ENCODE measurements around the gene TLE3. TPM values are rescaled to one million over a fixed set of nuclear protein-coding genes. Genes with fewer than 3 reads are reported as not detected.

The TLE3 gene
- total and polyA plus RNA-seq, 2 of the 4 experiments (the other 2 are of a cell fraction): 6.5 to 16.3 TPM

- no peak overlapping the region for H2BK20ac ChIP-seq (ENCODE audit: low read depth, low read length)
- intact Hi-C loops (cut with micrococcal nuclease) (loop anchor here (1.0 kb wide), 1 partner anchor 10 kb away; no protein-coding TSS in a partner anchor), dilution Hi-C loops (cut with HindIII; ENCODE audit: low sequenced_read_pairs, unreplicated experiment) (no loop called here), in situ Hi-C loops (cut with MboI; ENCODE audit: low sequenced_read_pairs) (no loop called here)
- no peak overlapping the region for H3K4ac ChIP-seq (ENCODE audit: low read depth, low read length)
- no peaks in the 10 kb centered on the region for H3K9me1 ChIP-seq (ENCODE audit: insufficient read depth, low read length)
- H3K4me3 ChIP-seq (ENCODE audit: insufficient read depth, low read depth, low read length): no peak overlapping the region
- no peak overlapping the region for H2BK15ac ChIP-seq (ENCODE audit: low read depth, low read length)
- H3K9me3 ChIP-seq (ENCODE audit: control insufficient read depth, insufficient read depth, low read length): no peaks in the 10 kb centered on the region
- H2AFZ ChIP-seq (replicated peaks; ENCODE audit: low read length, poor library complexity): peak overlapping the region; percentile 47
- peak overlapping the region; percentile 68 for H2AK9ac ChIP-seq (replicated peaks; ENCODE audit: low read depth, low read length, poor library complexity)
- peaks cover 37% of the 10 kb centered on the region for H3K27me3 ChIP-seq (ENCODE audit: control insufficient read depth, insufficient read depth, low read length)
- no peak overlapping the region for H4K5ac ChIP-seq (ENCODE audit: low read depth, low read length)
- WGBS, 2 experiments (ENCODE audit: extremely low coverage in 2 of 2, insufficient read length in 1 of 2): 10% methylated on average over 4 of the region's 8 CpGs; no CpG with 5 or more reads in 1 of the 2 experiments
- H2AK5ac ChIP-seq (ENCODE audit: low read depth, low read length): peak overlapping the region; percentile 60; the same call in 1 of the 2 replicates
- H3K14ac ChIP-seq (replicated peaks; ENCODE audit: low read depth, low read length): no peak overlapping the region
- no peak overlapping the region for H2BK5ac ChIP-seq (ENCODE audit: low read depth, low read length, poor library complexity, severe bottlenecking)
- no peak overlapping the region for H4K91ac ChIP-seq (ENCODE audit: insufficient read depth, low read depth, low read length)
- H2BK120ac ChIP-seq (ENCODE audit: low read depth, low read length): no peak overlapping the region
- H4K8ac ChIP-seq (ENCODE audit: low read depth in 2 of 2, low read length in 2 of 2): no peak overlapping the region
- H3K36me3 ChIP-seq (ENCODE audit: control insufficient read depth, insufficient read depth, low read length): no peaks in the 10 kb centered on the region
- H3K4me2 ChIP-seq (ENCODE audit: low read depth, low read length): peak overlapping the region; percentile 57; the same call in 1 of the 2 replicates
- BruUV-seq (replicated peaks): no TSS peak
- H3K79me1 ChIP-seq (ENCODE audit: low read depth in 1 of 2, low read length in 2 of 2): no peaks in the 10 kb centered on the region
- TF ChIP-seq MAZ (IDR thresholded peaks at IDR 0.05; ENCODE audit: borderline replicate concordance, low read depth, low read length) (0 out of 2 replicates have a peak, but pooled peaks have one; percentile 23), RAD21 (IDR thresholded peaks at IDR 0.05; ENCODE audit: low read length) (no peak), SMC3 (IDR thresholded peaks at IDR 0.05; ENCODE audit: low read depth, low read length) (no peak), POLR2A (IDR thresholded peaks at IDR 0.05; ENCODE audit: low read depth, low read length) (no peak)
- ChIA-PET POLR2A (ENCODE audit: unreplicated experiment) (interaction anchor here (1.1 kb wide), 1 partner anchor 10 kb away, joined by 4 read pairs; no protein-coding TSS in a partner anchor), CTCF (interaction anchor here (1.1 kb wide), 1 partner anchor 12 kb away, joined by 5 read pairs; no protein-coding TSS in a partner anchor)
- ATAC-seq (ENCODE audit: low read depth): peak; percentile 97
- DNase-seq: peak; percentile 73
- H3K23ac ChIP-seq (ENCODE audit: low read depth, low read length): no peak overlapping the region; the same call in 1 of the 2 replicates
- no peaks in the 10 kb centered on the region for H4K20me1 ChIP-seq (ENCODE audit: insufficient read depth, low read length)
- no peak overlapping the region for H3K18ac ChIP-seq (ENCODE audit: low read depth, low read length)
- no peak overlapping the region for H3K9ac ChIP-seq (ENCODE audit: low read depth, low read length)
- no peak overlapping the region for H3K56ac ChIP-seq (ENCODE audit: extremely low read depth, insufficient read depth, low read length)
- H3K27ac ChIP-seq (ENCODE audit: insufficient read depth, low read length): no peak overlapping the region
- peaks cover 4% of the 10 kb centered on the region; the same call in 1 of the 2 replicates for H3K4me1 ChIP-seq (ENCODE audit: control insufficient read depth, insufficient read depth, low read length)
Observed at GRCh38 chr15:70111203-70112073, 13.7 kb upstream of the TLE3 start.
